Stimulated activated CD8-positive, alpha-beta memory T cell treated with anti-CD3 and anti-CD28 coated beads, Interleukin-4, amount 100 ng/mL, for 4 hours (primary cell): Measurements from ENCODE around the gene CASQ2.

ENCODE experiments used
- DNase-seq, 2 donors: peaks; one replicate each; pipeline ENCODE4 v3.0.0-alpha.2; 2020; ENCODE audit warnings: low read depth in 2 of 2, low spot score in 1 of 2

The CASQ2 gene

DNA sequence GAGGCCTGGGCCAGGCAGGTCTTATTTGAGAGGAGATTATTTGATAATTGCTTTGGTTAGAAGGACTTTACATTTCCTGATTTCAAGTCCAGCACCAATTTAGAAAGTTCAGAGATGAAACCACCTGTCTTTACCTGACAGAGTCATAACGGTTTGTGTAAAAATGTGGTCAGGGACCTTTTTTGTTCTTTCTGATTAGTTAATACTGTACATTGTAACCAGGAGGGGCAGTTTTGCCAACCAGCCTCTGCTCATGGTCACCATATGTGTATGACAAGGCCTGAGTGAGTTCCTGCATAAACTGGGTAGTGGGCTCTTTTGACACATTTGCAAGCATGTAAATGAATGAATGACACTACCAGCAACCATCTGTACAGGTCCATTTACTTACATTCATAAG lies 70.9 kb downstream of the CASQ2 start:
- no peak for DNase-seq

DNA sequence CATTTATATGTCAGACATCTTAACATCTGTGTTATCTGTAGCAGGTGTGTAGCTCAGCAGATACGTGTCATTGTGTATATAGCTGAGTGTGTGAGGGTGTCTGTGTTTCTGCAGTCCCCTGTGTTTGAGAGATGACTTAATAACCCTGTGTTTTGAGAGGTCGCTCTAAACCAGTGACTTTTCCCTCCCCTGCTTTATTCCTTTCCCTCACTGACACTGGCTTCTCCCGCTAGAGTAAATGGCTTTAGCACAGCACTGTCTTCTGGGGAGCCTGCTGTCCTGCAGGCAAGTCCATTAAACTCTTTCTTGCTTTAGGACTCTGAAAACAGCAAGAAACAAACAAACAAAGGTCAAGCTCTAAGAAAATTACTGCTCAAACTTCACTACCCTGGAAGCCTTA lies 73.7 kb downstream of the CASQ2 start:
- no peak for DNase-seq

DNA sequence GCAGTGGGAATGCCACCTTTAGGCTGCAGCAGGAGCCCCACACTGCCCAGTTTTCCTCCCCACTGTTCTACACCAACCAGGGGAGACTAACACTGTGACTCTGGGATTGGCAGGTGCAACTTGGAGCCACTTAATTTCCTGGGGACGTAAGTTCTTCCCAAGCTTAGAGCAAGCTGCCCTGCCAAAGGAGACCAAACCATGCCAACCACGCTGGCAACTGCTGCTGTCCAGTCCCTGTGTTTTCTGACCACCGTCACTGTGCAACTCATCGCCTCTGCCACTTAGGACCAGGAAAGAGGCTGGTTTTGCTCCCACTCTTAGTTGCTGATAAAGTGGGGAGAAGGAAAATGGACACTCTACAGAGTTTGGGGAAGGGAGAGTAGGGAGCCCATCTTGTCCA lies 76.3 kb downstream of the CASQ2 start:
- no peak for DNase-seq

DNA sequence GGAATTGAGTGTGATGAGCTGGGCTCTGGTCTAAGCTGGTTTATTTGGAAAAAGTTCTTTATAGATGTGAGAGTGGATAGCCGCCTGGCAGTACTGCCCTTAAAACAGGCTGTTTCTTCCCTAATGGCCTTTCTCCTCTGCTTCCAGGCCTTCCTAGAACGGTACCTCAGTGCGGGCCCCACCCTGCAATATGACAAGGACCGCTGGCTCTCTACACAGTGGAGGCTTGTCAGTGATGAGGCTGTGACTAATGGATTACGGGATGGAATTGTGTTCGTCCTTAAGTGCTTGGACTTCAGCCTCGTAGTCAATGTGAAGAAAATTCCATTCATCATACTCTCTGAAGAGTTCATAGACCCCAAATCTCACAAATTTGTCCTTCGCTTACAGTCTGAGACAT lies 77.5 kb downstream of the CASQ2 start:
- DNase-seq, result no peak

DNA sequence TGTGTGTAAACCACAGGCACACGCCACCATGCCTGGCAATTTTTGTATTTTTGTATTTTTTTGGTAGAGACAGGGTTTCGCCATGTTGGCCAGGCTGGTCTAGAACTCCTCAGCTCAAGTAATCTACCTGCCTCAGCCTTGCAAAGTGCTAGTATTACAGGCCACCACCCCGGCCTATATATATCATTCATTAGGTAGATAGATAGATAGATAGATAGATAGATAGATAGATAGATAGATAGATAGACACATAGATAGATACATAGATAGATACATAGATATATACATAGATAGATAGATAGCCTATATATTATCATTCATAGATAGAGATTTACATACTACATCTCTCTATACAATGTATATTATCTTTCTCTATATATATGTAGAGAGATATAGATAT lies 80.8 kb downstream of the CASQ2 start:
- no peak for DNase-seq

DNA sequence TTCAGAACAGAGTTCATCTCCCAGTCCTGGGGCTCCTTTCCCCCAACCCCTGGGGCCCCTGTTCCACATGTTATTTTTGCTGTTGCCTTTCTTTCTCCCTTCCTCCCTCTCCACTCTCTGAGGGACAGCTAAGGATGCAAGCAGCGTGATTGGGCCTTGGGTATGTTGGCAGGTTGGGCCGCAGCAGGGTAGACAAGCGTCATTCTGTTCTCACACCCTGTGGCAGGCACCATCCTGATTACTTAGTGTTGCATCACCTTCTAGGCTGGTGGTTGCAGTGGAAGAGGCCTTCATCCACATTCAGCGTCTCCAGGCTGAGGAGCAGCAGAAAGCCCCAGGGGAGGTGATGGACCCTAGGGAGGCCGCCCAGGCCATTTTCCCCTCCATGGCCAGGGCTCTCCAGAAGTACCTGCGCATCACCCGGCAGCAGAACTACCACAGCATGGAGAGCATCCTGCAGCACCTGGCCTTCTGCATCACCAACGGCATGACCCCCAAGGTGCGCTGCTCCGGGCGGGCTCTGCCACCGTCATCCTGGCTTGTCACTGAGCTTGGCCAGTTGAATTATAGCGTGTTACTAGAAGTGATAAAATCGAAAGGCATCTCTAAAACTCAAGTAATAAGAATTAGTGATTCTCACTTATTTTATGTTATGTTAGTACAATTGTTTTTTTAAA lies 83.3 kb downstream of the CASQ2 start:
- DNase-seq, result no peak

DNA sequence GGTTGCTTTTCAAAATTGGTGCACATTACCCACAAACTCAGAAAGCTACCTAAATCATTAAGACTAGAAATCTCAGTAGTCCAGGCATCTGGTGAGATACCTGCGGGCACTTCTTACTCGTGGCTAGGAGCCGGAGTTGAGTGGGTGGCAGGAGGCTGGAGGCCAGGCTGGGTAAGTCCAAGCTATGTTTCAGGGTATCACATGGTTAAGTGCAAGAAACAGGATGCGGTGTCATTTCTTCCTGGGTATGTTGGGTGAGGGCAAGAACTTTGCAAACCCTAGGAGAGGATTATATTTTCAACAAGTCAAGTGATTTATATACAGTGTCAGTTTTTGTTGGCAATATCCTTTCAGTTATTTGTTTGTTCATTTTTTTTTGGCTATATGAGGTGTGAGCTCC lies 85.7 kb downstream of the CASQ2 start:
- DNase-seq, result no peak

DNA sequence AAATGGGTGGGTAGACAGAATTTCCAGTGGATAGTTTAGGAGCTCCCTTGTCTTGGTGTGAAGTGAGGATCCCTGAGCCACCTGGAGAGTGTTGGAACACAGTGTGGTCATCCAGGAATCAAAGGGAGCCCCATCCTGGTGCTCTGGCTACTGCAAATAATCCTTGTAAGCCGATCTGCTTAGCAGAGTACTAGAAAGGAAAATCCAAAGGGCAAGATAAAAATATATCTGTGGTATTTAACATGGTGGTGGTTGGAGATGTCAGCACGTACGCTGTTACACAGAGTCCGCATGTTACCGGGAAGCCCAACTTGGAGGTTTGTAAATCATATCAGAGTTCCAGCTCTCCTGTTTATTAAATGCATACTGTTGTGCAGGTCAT lies 87.8 kb downstream of the CASQ2 start:
- no peak for DNase-seq

DNA sequence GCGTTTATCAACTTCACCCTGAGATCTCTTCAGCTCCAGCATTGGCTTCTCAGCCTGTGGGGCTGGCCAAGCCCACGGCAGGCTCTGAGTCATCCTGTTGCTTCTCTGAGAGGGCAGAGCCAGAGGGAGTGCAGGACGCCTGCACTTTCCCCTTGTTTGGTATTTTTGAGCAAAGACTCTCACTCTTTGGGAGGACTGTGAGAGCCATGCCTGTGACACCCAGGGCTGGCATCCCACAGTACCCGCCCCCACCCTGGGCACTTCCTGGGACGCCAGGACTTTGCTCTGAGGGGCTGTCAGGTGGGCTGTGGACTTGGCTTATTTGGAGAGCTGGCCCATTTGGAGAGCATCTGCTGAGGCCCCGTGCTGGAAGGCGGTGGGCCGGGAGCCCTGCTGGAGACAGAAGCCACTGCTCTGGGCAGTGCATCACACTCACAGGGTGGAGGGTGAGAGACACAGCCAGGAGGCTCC lies 89.3 kb downstream of the CASQ2 start:
- DNase-seq, result no peak

DNA sequence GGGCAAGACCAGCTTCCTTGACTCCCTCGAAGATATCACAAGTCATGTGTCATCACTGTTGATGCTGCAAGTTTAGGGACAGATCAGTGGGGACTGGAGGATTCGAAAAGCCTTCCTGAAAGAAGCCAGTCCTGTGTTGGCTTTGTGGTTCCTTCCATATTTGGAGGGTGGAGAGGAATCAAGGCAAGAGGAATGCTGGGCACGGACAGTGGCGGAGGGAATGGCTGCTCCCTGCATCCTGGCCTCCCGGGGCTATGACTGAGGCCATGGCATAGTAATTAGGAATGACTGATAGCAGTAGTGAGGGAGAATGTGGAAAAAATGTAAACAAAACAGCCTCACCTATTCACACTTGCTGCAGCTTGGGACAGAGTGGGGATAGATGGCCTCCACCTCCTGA lies 90.4 kb downstream of the CASQ2 start:
- DNase-seq, result no peak

DNA sequence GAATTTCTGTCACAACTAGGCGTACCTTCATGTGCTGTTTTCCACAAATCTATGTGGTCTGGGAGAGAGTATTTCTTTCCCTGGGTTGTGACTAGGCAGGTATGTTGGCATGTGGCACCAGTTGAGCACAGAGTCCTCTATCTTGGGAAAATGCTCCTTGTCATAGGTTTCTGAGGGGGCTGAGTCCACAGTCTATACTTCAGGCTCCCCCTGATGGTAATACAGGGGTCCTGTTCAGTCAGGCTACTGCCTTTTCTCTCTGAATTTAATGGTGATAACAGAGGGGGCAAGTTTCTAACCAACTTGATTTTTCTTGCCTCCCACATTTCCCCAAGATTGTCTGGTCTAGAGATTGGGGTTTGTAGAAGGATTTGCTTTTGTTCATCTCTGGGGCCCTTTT lies 90.9 kb downstream of the CASQ2 start:
- DNase-seq, result no peak

DNA sequence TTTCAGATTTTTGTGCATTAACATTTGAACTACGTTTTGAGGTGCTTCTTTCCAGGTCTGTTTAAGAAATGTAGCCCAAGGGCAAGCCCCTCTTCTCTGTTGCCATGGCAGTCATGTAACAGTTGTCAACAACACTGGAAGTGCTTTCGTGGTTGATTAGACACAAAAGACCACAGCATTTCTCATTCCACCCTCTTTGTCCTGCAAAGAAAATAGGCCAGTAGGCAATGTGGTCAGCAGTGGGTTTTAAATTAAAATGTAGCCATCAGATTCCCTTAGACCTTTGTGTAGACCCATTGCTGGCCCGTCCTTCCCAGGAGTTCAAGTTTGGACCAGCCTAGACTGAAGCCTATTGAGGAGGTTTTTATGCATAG lies 91.3 kb downstream of the CASQ2 start:
- DNase-seq, result no peak

DNA sequence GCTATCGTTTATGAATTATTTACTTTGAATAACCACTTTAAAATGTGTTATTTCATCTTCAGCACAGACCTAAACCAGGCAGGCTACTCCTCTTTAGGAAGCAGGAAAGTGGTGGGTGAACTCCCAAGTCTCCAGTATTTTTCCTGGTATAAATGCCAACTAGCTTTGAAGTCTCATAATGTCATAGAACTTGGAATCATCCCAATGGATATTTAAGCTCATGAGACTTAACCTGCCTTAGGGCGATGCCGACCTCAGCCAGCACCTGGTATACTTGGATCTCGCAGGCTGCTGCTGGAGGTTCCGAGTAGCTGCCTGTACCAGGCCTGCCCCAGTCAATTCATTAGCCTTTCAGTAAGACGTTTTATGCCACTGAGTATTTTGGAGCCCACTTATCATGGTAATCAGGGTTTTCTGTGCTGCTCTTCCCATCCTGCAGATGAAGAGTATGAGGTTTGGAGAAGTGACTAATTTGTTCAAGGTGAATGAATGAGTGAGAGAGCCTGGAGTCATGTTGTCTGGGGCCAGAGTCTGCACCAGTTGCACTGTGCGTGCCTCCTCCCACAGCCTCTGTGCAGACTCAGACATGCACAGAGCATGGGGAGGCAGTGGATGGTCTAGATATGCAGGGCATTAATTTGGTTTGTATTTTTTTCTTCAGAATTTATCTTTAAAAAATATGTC lies 91.9 kb downstream of the CASQ2 start:
- no peak for DNase-seq

DNA sequence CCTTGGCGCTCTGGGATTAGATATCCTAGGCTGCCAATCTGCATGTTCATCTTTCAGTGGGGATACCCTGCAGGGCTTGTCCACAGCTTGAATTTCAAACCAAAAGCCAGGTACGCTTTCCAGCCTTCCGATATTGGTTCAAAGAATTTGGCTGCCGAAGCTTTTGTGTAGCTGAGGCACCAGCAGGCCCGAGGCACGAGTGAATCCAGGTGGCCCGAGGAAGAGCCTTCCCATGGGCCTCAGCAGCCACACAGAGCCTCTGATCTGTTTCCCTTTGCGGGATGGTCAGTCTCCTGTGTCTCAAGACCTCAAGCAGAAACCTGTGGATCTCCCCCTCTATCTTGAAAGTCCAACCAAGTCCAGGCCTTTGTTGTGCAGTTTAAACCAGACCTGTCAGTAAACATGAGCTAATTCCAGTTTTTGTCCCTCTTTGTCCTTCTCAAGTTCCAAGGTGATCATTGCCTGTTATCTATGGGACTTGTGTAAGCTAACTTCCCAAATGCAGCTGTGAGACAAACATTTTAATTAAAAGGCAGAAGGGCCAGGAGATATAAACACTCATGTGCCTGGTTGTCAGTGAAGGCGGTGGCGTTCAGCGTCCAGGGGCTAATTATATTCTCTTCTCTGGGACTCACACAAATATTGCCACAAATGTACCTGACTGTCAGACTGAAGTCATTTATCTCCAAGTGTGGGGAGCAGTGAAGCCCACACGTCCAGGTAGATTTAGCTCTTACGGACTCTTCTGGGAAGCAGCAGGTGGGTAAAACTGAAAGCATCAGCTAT lies 96.1 kb downstream of the CASQ2 start:
- DNase-seq, result no peak

DNA sequence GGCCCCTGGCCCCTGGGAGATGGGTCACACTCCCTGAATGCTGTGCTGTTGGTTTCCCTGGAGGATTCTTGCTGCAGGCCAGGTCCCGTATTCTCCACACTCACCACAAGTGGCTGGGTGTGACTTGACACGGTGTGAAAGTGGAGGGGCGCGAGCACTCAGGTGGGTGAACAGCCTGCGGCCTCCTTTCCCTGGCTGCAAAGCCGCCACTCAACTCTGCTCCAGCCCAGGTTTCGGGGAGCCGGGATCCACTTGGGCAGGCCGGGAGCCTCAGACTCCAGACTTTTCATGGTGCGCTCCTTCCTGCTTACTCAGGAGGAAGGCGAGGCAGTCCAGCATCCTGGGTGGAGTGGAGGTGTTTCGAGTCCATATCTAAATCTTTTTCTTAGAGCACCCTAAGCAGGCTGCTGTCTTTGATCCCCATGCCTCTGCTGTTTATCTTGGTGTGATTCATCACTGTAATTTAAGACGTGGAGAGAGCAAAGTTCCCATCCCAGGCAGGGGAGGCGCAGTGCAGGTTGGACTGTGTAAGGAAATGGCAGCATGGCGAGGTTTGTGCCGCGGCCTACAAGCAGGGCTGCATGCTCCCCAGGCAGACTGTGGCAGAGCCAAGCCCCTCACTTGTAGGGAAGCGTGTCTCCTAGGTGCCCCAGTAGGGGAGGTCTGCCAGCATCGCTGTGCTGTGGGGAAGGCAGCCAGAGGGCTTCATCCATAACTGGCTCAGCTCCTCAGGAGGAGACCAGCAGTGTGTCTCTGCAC lies 97.2 kb downstream of the CASQ2 start:
- no peak for DNase-seq

DNA sequence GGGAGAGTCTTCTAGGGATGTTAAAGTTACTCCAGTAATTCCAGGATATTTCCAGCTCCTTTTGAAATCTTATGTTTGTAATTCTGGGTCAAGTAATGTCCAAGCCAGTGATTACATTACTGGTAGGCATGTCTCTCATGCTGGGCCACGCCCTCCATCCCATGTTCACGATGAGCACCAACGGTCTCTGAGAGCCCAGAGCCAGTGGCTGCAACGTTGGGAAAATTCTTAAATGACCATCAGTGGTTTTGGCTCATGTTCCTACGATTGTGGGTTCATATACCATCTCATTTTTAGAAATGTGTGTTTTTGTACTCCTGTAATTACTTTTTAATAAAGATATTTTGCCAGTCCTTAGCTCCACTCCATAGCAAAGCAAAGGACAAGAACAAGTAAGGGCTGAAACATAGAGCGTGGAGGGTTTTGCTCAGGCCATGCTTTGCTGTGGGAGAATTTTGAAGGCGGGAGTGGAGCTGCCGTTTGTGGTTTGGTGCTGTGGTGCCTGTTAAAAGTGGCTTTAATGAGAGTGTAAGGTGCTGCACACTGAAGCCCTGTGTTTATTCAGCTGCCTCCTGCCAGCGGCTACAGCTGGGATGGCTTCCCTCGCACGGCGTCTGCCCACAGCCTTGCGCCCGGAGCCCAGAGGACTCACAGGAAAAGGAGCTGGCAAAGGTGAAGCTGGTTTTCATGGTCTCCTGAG lies 97.9 kb downstream of the CASQ2 start:
- DNase-seq, result no peak

DNA sequence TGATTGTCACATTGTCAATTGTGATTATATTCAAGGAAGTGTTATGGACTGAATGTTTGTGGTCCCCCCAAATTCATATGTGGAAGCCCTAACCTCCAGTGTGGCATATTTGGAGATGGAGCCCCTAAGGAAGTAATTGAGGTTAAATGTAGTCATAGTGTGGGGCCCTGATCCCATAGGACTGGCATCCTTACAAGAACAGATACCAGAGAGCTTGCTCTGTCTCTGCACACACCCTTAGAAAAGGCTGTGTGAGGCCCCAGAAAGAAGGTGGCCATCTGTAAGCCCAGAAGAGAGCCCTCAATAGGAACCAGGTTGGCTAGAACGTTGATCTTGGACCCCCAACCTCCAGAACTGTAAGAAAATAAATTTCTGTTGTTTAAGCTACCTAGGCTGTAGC lies 98.6 kb downstream of the CASQ2 start:
- no peak for DNase-seq

DNA sequence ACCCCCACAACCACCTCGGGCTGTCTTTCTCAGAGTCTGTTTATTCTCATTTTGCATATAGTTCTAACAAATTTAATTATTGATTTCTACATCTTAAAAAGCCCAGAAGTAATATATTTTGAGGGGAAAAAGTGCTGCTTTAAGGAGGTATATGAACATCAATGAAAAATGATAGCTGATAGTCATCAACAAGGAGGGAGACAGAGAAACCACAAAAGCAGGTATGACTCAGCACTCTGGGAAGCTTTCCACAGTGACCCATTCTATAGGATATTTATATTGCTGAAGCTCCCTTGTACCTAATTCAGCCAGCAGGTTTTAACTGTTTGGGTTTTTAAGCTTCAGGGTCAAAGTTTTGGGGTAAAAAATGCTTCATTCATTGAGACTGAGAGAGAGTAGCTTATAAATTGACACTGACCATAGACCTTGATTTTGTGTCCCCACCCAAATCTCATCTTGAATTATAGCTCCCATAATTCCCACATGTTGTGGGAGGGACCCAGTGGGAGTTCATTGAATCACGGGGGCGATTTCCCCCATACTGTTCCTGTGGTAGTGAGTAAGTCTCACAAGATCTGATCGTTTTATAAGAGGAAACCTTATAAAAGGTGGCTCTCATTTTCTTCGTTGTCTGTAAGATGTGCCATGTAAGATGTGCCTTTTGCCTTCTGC lies 99.4 kb downstream of the CASQ2 start:
- no peak for DNase-seq

DNA sequence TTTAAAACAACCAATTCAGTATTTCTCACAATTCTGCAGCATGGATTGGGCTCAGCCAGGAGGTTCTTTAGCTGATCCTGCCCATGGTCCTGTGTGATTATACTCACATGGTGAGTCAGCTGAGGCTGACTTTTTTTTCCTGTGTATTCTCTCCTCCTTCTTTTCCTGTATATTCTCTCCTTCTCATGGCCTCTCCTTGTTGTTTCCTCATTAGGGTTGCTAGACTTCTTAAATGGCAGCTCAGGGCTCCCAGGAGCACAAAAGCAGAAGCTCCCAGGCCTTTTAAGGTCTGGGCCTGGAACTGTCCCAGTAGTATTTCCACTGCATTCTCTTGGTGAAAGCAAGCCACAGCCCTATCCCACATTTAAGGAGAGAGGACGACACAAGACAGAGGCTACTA lies 99.9 kb downstream of the CASQ2 start:
- DNase-seq, result no peak

DNA sequence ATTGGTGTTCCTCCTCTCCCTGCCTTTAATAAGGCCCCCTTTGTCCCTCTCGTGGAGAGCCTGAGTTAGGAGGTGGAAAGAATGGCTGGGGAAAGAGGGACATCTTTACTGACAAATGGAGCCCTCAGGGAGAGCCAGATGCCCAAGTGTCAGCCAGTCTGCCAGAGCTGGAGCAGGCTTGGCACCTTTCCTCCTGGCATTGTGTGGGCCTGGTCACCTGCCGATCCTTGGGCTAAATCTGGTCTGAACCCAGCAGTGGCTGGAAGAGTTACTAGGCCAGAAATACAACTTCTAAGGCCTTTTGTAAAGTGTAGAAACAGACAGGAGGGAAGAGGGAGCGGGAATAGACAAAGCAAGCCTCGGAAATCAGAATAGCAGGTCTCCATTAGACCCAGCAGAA lies 101.8 kb downstream of the CASQ2 start:
- no peak for DNase-seq

DNA sequence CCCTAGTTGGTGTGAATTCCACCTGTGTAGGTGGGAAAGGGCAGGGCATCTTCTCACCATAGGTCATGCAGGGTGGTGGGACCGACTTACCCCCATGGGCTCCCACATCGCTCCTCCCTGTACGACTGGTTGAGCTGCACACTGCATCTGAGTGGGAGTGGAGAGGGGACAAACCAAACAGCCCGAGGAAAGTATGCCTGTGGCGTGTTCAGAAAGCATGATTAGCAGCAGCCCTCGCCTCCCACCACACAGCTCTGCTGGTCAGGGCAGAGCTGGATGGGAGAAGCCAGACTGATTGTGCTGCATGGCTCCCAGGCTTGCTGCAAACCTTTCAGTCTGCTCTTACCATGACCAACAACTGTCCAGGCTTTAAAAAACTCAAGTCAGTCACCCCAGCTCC lies 102.3 kb downstream of the CASQ2 start:
- no peak for DNase-seq
